Measurements from ENCODE around the gene DDA1. TPM values are rescaled to one million over a fixed set of nuclear protein-coding genes. Genes with fewer than 3 reads are reported as not detected.

DDA1 gene
- total and polyA plus RNA-seq, 2 of the 13 experiments (the other 11 are each of a cell fraction or from before 2014, with no cell fraction given) = 24.5 to 26.0 TPM

DNA sequence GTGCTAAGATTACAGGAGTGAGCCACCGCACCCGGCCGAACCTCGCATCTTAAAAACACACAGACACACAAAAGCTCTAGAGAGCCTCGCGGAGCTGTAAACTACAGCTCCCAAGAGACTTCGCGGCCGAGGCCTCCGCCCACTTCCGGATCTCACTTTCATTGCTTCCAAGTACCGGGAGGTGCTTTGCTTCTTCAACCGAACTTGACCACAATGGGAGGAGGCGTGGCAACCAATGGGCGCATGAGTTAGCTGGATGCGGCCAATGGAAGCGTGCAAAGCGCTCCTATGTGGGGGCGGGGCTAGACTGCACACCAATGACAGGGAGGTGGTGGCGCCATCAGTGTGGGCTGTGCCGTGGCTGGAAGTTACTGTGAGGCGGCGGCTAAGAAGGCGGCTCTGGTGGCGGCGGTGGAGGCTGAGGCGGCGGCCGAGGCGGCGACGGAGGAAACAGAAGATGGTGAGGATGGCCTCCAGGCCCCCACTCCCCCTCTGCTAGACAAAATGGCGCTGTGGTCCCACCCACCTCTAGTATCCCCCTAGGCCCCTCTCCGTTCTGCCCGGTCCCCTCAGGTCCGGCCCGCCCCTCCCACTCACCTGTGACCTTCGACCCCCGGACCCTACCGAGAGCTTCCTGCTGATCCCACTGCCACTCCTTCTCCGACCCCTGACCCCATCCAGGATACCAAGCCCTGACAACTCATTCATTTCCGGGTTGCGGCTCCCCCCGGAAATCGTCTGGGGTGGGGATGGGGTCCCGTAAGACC is at the start of gene DDA1 (continued):
- TF ChIP-seq, protein P1, sequence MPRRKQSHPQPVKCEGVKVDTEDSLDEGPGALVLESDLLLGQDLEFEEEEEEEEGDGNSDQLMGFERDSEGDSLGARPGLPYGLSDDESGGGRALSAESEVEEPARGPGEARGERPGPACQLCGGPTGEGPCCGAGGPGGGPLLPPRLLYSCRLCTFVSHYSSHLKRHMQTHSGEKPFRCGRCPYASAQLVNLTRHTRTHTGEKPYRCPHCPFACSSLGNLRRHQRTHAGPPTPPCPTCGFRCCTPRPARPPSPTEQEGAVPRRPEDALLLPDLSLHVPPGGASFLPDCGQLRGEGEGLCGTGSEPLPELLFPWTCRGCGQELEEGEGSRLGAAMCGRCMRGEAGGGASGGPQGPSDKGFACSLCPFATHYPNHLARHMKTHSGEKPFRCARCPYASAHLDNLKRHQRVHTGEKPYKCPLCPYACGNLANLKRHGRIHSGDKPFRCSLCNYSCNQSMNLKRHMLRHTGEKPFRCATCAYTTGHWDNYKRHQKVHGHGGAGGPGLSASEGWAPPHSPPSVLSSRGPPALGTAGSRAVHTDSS (CRISPR knock-in tag; conservative IDR thresholded peaks at IDR 0.05) = no peak
- TF ChIP-seq, protein P2, sequence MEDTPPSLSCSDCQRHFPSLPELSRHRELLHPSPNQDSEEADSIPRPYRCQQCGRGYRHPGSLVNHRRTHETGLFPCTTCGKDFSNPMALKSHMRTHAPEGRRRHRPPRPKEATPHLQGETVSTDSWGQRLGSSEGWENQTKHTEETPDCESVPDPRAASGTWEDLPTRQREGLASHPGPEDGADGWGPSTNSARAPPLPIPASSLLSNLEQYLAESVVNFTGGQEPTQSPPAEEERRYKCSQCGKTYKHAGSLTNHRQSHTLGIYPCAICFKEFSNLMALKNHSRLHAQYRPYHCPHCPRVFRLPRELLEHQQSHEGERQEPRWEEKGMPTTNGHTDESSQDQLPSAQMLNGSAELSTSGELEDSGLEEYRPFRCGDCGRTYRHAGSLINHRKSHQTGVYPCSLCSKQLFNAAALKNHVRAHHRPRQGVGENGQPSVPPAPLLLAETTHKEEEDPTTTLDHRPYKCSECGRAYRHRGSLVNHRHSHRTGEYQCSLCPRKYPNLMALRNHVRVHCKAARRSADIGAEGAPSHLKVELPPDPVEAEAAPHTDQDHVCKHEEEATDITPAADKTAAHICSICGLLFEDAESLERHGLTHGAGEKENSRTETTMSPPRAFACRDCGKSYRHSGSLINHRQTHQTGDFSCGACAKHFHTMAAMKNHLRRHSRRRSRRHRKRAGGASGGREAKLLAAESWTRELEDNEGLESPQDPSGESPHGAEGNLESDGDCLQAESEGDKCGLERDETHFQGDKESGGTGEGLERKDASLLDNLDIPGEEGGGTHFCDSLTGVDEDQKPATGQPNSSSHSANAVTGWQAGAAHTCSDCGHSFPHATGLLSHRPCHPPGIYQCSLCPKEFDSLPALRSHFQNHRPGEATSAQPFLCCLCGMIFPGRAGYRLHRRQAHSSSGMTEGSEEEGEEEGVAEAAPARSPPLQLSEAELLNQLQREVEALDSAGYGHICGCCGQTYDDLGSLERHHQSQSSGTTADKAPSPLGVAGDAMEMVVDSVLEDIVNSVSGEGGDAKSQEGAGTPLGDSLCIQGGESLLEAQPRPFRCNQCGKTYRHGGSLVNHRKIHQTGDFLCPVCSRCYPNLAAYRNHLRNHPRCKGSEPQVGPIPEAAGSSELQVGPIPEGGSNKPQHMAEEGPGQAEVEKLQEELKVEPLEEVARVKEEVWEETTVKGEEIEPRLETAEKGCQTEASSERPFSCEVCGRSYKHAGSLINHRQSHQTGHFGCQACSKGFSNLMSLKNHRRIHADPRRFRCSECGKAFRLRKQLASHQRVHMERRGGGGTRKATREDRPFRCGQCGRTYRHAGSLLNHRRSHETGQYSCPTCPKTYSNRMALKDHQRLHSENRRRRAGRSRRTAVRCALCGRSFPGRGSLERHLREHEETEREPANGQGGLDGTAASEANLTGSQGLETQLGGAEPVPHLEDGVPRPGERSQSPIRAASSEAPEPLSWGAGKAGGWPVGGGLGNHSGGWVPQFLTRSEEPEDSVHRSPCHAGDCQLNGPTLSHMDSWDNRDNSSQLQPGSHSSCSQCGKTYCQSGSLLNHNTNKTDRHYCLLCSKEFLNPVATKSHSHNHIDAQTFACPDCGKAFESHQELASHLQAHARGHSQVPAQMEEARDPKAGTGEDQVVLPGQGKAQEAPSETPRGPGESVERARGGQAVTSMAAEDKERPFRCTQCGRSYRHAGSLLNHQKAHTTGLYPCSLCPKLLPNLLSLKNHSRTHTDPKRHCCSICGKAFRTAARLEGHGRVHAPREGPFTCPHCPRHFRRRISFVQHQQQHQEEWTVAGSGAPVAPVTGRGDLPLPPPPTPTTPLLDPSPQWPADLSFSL (CRISPR knock-in tag; IDR thresholded peaks at IDR 0.05) = no peak
- TF ChIP-seq, protein P3, sequence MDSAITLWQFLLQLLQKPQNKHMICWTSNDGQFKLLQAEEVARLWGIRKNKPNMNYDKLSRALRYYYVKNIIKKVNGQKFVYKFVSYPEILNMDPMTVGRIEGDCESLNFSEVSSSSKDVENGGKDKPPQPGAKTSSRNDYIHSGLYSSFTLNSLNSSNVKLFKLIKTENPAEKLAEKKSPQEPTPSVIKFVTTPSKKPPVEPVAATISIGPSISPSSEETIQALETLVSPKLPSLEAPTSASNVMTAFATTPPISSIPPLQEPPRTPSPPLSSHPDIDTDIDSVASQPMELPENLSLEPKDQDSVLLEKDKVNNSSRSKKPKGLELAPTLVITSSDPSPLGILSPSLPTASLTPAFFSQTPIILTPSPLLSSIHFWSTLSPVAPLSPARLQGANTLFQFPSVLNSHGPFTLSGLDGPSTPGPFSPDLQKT (CRISPR knock-in tag; IDR thresholded peaks at IDR 0.05; ENCODE audit: borderline replicate concordance) = no peak
- TF ChIP-seq PHB2 (IDR thresholded peaks at IDR 0.05; ENCODE audit: partially characterized antibody) (no peak), SUZ12 (IDR thresholded peaks at IDR 0.05; ENCODE audit: low read depth, low read length) (peak; percentile 66), NFE2L1 (CRISPR knock-in tag; IDR thresholded peaks at IDR 0.05; ENCODE audit: borderline replicate concordance) (no peak), POLR2A (IDR thresholded peaks at IDR 0.05; ENCODE audit: insufficient read depth in 1 of 2, low read depth in 2 of 2, low read length in 2 of 2) (peak; percentile 31 to 70; a peak in 2 of 4 replicates), ATF1 (CRISPR knock-in tag; IDR thresholded peaks at IDR 0.05) (peak; percentile 59; the same call in 1 of the 2 replicates), ARID2 (CRISPR knock-in tag; IDR thresholded peaks at IDR 0.05; ENCODE audit: borderline replicate concordance) (no peak)
- TF ChIP-seq, protein P4, sequence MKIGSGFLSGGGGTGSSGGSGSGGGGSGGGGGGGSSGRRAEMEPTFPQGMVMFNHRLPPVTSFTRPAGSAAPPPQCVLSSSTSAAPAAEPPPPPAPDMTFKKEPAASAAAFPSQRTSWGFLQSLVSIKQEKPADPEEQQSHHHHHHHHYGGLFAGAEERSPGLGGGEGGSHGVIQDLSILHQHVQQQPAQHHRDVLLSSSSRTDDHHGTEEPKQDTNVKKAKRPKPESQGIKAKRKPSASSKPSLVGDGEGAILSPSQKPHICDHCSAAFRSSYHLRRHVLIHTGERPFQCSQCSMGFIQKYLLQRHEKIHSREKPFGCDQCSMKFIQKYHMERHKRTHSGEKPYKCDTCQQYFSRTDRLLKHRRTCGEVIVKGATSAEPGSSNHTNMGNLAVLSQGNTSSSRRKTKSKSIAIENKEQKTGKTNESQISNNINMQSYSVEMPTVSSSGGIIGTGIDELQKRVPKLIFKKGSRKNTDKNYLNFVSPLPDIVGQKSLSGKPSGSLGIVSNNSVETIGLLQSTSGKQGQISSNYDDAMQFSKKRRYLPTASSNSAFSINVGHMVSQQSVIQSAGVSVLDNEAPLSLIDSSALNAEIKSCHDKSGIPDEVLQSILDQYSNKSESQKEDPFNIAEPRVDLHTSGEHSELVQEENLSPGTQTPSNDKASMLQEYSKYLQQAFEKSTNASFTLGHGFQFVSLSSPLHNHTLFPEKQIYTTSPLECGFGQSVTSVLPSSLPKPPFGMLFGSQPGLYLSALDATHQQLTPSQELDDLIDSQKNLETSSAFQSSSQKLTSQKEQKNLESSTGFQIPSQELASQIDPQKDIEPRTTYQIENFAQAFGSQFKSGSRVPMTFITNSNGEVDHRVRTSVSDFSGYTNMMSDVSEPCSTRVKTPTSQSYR (CRISPR knock-in tag; IDR thresholded peaks at IDR 0.05; ENCODE audit: borderline replicate concordance) = no peak
- TF ChIP-seq, protein P5, sequence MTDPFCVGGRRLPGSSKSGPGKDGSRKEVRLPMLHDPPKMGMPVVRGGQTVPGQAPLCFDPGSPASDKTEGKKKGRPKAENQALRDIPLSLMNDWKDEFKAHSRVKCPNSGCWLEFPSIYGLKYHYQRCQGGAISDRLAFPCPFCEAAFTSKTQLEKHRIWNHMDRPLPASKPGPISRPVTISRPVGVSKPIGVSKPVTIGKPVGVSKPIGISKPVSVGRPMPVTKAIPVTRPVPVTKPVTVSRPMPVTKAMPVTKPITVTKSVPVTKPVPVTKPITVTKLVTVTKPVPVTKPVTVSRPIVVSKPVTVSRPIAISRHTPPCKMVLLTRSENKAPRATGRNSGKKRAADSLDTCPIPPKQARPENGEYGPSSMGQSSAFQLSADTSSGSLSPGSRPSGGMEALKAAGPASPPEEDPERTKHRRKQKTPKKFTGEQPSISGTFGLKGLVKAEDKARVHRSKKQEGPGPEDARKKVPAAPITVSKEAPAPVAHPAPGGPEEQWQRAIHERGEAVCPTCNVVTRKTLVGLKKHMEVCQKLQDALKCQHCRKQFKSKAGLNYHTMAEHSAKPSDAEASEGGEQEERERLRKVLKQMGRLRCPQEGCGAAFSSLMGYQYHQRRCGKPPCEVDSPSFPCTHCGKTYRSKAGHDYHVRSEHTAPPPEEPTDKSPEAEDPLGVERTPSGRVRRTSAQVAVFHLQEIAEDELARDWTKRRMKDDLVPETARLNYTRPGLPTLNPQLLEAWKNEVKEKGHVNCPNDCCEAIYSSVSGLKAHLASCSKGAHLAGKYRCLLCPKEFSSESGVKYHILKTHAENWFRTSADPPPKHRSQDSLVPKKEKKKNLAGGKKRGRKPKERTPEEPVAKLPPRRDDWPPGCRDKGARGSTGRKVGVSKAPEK (CRISPR knock-in tag; IDR thresholded peaks at IDR 0.05; ENCODE audit: borderline replicate concordance) = no peak
- TF ChIP-seq, protein P6, sequence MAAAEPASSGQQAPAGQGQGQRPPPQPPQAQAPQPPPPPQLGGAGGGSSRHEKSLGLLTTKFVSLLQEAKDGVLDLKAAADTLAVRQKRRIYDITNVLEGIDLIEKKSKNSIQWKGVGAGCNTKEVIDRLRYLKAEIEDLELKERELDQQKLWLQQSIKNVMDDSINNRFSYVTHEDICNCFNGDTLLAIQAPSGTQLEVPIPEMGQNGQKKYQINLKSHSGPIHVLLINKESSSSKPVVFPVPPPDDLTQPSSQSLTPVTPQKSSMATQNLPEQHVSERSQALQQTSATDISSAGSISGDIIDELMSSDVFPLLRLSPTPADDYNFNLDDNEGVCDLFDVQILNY (CRISPR knock-in tag; conservative IDR thresholded peaks at IDR 0.05) = no peak
